Pancreas (tissue), 10 donors: ENCODE data around the gene MTPN. TPM values are rescaled to one million over a fixed set of nuclear protein-coding genes. Genes with fewer than 3 reads are reported as not detected.

Experiments used
- ATAC-seq, 4 donors: fragments of 200-7000 bp; cut with Tn5 transposase; one replicate each; pipeline versions ENCODE4 v1.8.0 to v1.9.1; 2020; ENCODE audit warnings: mild to moderate bottlenecking in 4 of 4, moderate library complexity in 4 of 4
- DNase-seq, 6 donors: peaks; one replicate each; pipeline ENCODE4 v3.0.0-alpha.2; 2020
- FAIRE-seq: peaks from 2 replicates; lab custom pipeline; 2012; peaks lifted over from hg19 to GRCh38; lab: Jason Lieb, UNC
- H3K27ac ChIP-seq, 4 donors: fragments of 200-600 bp; sonication (generic); 1 replicate in 3 of 4; 2 replicates in 1 of 4; pipeline versions ENCODE4 v1.5.0 to v1.8.0; 2020
- H3K27me3 ChIP-seq, 4 donors: fragments of 200-600 bp; one replicate each; pipeline ENCODE4 v1.8.0; 2021
- H3K36me3 ChIP-seq, 3 donors: fragments of 200-600 bp; sonication (generic) in 1 of 3; one replicate each; pipeline versions ENCODE4 v1.5.0 to v1.8.0; 2020 to 2021
- H3K4me1 ChIP-seq, 3 donors: fragments of 200-600 bp; one replicate each; pipeline ENCODE4 v1.8.0; 2021
- H3K4me3 ChIP-seq, 4 donors: fragments of 200-600 bp; sonication (generic) in 2 of 4; one replicate each; pipeline versions ENCODE4 v1.5.0 to v1.8.0; 2020 to 2021
- H3K9me3 ChIP-seq, 4 donors: fragments of 200-600 bp; one replicate each; pipeline ENCODE4 v1.8.0; 2021
- CTCF ChIP-seq, 4 donors: fragments of 200-600 bp; sonication (generic) in 3 of 4; IDR thresholded peaks; one replicate each; pipeline versions ENCODE4 v1.5.0 to v1.8.0; 2021; ENCODE audit warnings: antibody characterized with exemption in 4 of 4
- WGBS, 2 donors: extraction: QIAGEN DNeasy Blood & Tissue Kit; methylation state at CpG; one replicate each; pipeline ENCODE4 v1.1.7; 2013; 5-methylcytosine and 5-hydroxymethylcytosine counted together
- intact Hi-C, 3 donors: fragments of 100-400 bp; cut with DNase I; formaldehyde crosslinking; loops; one replicate each; pipeline versions ENCODE4 v1.11.1 to v1.14.2; 2022
- polyA plus RNA-seq, 2 donors: library from polyadenylated mRNA; stranded (reverse); fragments of 200-250 nt; gene quantifications; one replicate each; pipeline ENCODE4 v1.2.3, GENCODE V29; 2013
- total RNA-seq, 6 donors: library from RNA; stranded (reverse); fragmentation: NEBNext Ultra II Directional in 4 of 6; extraction: Animal tissue kit (Norgen Biotek cat#: 25700) in 4 of 6; gene quantifications; one replicate each; pipeline versions ENCODE4 v1.2.1 to v1.2.4, GENCODE V29; 2021 to 2023
- donor health status: healthy with polysubstance abuse.
- donor health status: DM: no; HTN: no; CAD: no; lungs with moderate emphysema.
- donor health status: DM: no; HTN: no; CAD: no.
- donor health status: control.
- donor health status: control.
- donor health status: Bipolar disorder and iron deficiency.
- donor health status: DM: yes; HTN: yes; CAD: no.
- donor health status: DM: no; HTN: no; CAD: no.
- donor health status: DM: no; HTN: no; CAD: no.
- donor health status: DM: yes; HTN: yes; CAD: no.

The MTPN gene
- total and polyA plus RNA-seq, 8 donors, result 10.8 to 45.1 (median 21.6) TPM

GRCh38 chr7:135957627-135958026 lies 19.5 kb downstream of the MTPN start:
- FAIRE-seq (no peak), DNase-seq (no peak), ATAC-seq (no peak)
- no peak overlapping the region for H3K4me3 ChIP-seq
- H3K9me3 ChIP-seq, result no peaks in the 10 kb centered on the region
- WGBS, 2 donors, result 91 to 98% methylated on average over 2 of the region's 2 CpGs
- intact Hi-C loops, result no loop called here
- H3K27ac ChIP-seq, result no peak overlapping the region
- no peaks in the 10 kb centered on the region for H3K36me3 ChIP-seq
- no peak for TF ChIP-seq CTCF (IDR thresholded peaks at IDR 0.05)
- H3K27me3 ChIP-seq, result no peaks in the 10 kb centered on the region
- H3K4me1 ChIP-seq, result peaks cover 0 to 17% (median 7%) of the 10 kb centered on the region in 3 donors

GRCh38 chr7:135956393-135956792 lies 20.8 kb downstream of the MTPN start:
- Histone ChIP-seq H3K9me3 (no peaks in the 10 kb centered on the region), H3K36me3 (no peaks in the 10 kb centered on the region), H3K4me1 (peaks cover 0 to 9% (median 0%) of the 10 kb centered on the region in 3 donors), H3K27me3 (no peaks in the 10 kb centered on the region), H3K4me3 (no peak overlapping the region), H3K27ac (no peak overlapping the region)
- 94 to 97% methylated on average over 2 of the region's 2 CpGs for WGBS, 2 donors
- intact Hi-C loops, result no loop called here
- TF ChIP-seq CTCF (IDR thresholded peaks at IDR 0.05), result no peak
- DNase-seq, result no peak
- FAIRE-seq, result no peak
- ATAC-seq, result no peak

GRCh38 chr7:135950972-135951371 lies 26.2 kb downstream of the MTPN start:
- 92 to 93% methylated on average over 2 of the region's 2 CpGs for WGBS, 2 donors
- DNase-seq (no peak), FAIRE-seq (no peak), ATAC-seq (no peak)
- Histone ChIP-seq H3K4me1 (no peaks in the 10 kb centered on the region), H3K4me3 (no peak overlapping the region), H3K36me3 (peaks cover 0 to 16% (median 0%) of the 10 kb centered on the region in 3 donors), H3K27ac (no peak overlapping the region), H3K9me3 (no peaks in the 10 kb centered on the region), H3K27me3 (no peaks in the 10 kb centered on the region)
- TF ChIP-seq CTCF (IDR thresholded peaks at IDR 0.05), result no peak
- intact Hi-C loops, result no loop called here

GRCh38 chr7:135950429-135950828 lies 26.7 kb downstream of the MTPN start:
- FAIRE-seq (no peak), ATAC-seq (no peak), DNase-seq (no peak)
- Histone ChIP-seq H3K4me3 (no peak overlapping the region), H3K36me3 (peaks cover 0 to 16% (median 0%) of the 10 kb centered on the region in 3 donors), H3K9me3 (no peaks in the 10 kb centered on the region), H3K27ac (no peak overlapping the region), H3K27me3 (no peaks in the 10 kb centered on the region), H3K4me1 (no peaks in the 10 kb centered on the region)
- intact Hi-C loops, result no loop called here
- TF ChIP-seq CTCF (IDR thresholded peaks at IDR 0.05), result no peak

- H3K4me3 ChIP-seq, result no peak overlapping the region
- DNase-seq, result no peak
- no peak for ATAC-seq
- H3K4me1 ChIP-seq, result no peaks in the 10 kb centered on the region
- 81 to 86% methylated on average over 3 of the region's 3 CpGs for WGBS, 2 donors
- no peaks in the 10 kb centered on the region for H3K27me3 ChIP-seq
- intact Hi-C loops, result no loop called here
- H3K9me3 ChIP-seq, result no peaks in the 10 kb centered on the region
- no peak for TF ChIP-seq CTCF (IDR thresholded peaks at IDR 0.05)
- no peak for FAIRE-seq
- H3K36me3 ChIP-seq, result peaks cover 0 to 16% (median 0%) of the 10 kb centered on the region in 3 donors
- no peak overlapping the region for H3K27ac ChIP-seq
Observed at GRCh38 chr7:135946289-135947055, 30.7 kb downstream of the MTPN start.
